Measurements from ENCODE around the gene TTLL10. TPM values are rescaled to one million over a fixed set of nuclear protein-coding genes. Genes with fewer than 3 reads are reported as not detected.
"Not testable (repeated sequence)": the region's sequence is repeated elsewhere in the genome, so short reads cannot be mapped to it uniquely, and the experiment has no call there.

Gene TTLL10
- total RNA-seq, 2 experiments from 2014 or later, result not detected

GRCh38 chr1:1145547-1145914 lies 28.1 kb upstream of the TTLL10 start:
- Mint-ChIP-seq H3K27me3 (no peaks in the 10 kb centered on the region), H3K36me3 (no peaks in the 10 kb centered on the region), H3K9me3 (ENCODE audit: low read depth) (no peaks in the 10 kb centered on the region), H3K4me1 (peaks cover 11% of the 10 kb centered on the region), H3K4me3 (no peak overlapping the region), H3K27ac (no peak overlapping the region)
- DNase-seq (no peak), ATAC-seq (no peak)
- CTCF ChIA-PET, result no interaction called here

DNA sequence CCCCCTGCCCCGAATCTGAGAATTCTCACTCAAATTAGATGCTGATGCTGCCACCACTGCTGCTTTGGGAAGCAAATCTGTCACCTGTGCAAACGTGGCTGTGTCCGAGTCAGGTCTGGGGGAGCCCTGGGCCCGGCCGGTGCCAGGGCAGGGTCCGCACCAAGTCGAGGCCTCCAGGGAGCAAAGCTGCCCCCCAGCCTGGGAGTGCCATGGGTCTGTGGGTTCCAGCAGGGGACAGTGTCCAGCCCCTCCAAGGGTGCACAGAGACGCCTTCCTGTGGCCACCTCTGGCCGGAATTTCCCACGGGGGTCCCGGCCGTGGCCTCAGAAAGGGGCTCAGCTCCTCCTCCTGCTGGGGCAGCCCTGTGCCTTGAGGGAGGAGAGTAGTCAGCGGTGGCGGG lies 27.7 kb upstream of the TTLL10 start:
- peaks cover 11% of the 10 kb centered on the region for H3K4me1 Mint-ChIP-seq
- H3K9me3 Mint-ChIP-seq (ENCODE audit: low read depth), result no peaks in the 10 kb centered on the region
- no peak overlapping the region for H3K27ac Mint-ChIP-seq
- H3K36me3 Mint-ChIP-seq, result no peaks in the 10 kb centered on the region
- DNase-seq, result no peak
- no peak overlapping the region for H3K4me3 Mint-ChIP-seq
- no peaks in the 10 kb centered on the region for H3K27me3 Mint-ChIP-seq
- CTCF ChIA-PET, result no interaction called here
- ATAC-seq, result no peak

- ATAC-seq, result no peak
- peaks cover 10% of the 10 kb centered on the region for H3K4me1 Mint-ChIP-seq
- no peak overlapping the region for H3K27ac Mint-ChIP-seq
- H3K9me3 Mint-ChIP-seq (ENCODE audit: low read depth), result no peaks in the 10 kb centered on the region
- no peaks in the 10 kb centered on the region for H3K36me3 Mint-ChIP-seq
- CTCF ChIA-PET, result no interaction called here
- DNase-seq, result no peak
- H3K27me3 Mint-ChIP-seq, result no peaks in the 10 kb centered on the region
- H3K4me3 Mint-ChIP-seq, result no peak overlapping the region
Observed at GRCh38 chr1:1146596-1146995, 27.1 kb upstream of the TTLL10 start.

- ATAC-seq, result no peak
- CTCF ChIA-PET, result interaction anchor here (1.0 kb wide), 1 partner anchor 25 kb away, joined by 3 read pairs; no protein-coding TSS in a partner anchor
- peaks cover 7% of the 10 kb centered on the region for H3K36me3 Mint-ChIP-seq
Observed at GRCh38 chr1:1148061-1148460, 25.6 kb upstream of the TTLL10 start.

GRCh38 chr1:1148569-1148968 lies 25.1 kb upstream of the TTLL10 start:
- ATAC-seq, result no peak
- Mint-ChIP-seq H3K27ac (no peak overlapping the region), H3K4me3 (no peak overlapping the region), H3K36me3 (peaks cover 9% of the 10 kb centered on the region), H3K4me1 (peaks cover 6% of the 10 kb centered on the region), H3K27me3 (no peaks in the 10 kb centered on the region), H3K9me3 (ENCODE audit: low read depth) (peaks cover 14% of the 10 kb centered on the region)
- CTCF ChIA-PET, result no interaction called here
- no peak for DNase-seq

More at GRCh38 chr1:1148061-1148460, 25.6 kb upstream of the TTLL10 start:
- no peak overlapping the region for H3K27ac Mint-ChIP-seq
- peaks cover 6% of the 10 kb centered on the region for H3K4me1 Mint-ChIP-seq
- DNase-seq, result no peak
- no peaks in the 10 kb centered on the region for H3K27me3 Mint-ChIP-seq
- peaks cover 9% of the 10 kb centered on the region for H3K9me3 Mint-ChIP-seq (ENCODE audit: low read depth)
- H3K4me3 Mint-ChIP-seq, result no peak overlapping the region

DNA sequence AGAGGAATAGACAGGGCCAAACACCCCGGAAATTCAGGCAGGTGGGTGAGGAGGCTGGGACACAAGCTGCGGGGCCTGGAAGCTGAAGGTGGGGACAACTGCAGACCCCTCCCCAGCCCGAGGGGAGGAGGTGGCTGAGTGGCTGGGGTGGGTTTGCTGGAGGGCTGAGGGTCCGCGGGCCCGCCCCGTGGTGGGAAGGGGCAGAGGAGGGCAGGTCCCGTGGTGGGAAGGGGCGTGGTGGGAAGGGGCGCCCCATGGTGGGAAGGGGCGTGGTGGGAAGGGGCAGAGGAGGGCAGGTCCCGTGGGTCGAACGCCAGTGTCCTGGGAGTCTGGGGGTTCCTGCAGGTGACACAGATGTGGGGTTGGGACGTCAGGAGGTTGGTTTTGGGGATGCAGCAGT lies 24.3 kb upstream of the TTLL10 start:
- no peak overlapping the region for H3K27ac Mint-ChIP-seq
- CTCF ChIA-PET, result no interaction called here
- H3K27me3 Mint-ChIP-seq, result no peaks in the 10 kb centered on the region
- ATAC-seq, result no peak
- peaks cover 17% of the 10 kb centered on the region for H3K9me3 Mint-ChIP-seq (ENCODE audit: low read depth)
- H3K36me3 Mint-ChIP-seq, result peaks cover 9% of the 10 kb centered on the region
- H3K4me1 Mint-ChIP-seq, result no peaks in the 10 kb centered on the region
- H3K4me3 Mint-ChIP-seq, result no peak overlapping the region
- no peak for DNase-seq

- CTCF ChIA-PET, result no interaction called here
- Mint-ChIP-seq H3K27me3 (no peaks in the 10 kb centered on the region), H3K9me3 (ENCODE audit: low read depth) (peaks cover 17% of the 10 kb centered on the region), H3K36me3 (peaks cover 9% of the 10 kb centered on the region), H3K4me1 (no peaks in the 10 kb centered on the region), H3K4me3 (no peak overlapping the region), H3K27ac (no peak overlapping the region)
- ATAC-seq (no peak), DNase-seq (no peak)
Observed at GRCh38 chr1:1150100-1150499, 23.6 kb upstream of the TTLL10 start.

DNA sequence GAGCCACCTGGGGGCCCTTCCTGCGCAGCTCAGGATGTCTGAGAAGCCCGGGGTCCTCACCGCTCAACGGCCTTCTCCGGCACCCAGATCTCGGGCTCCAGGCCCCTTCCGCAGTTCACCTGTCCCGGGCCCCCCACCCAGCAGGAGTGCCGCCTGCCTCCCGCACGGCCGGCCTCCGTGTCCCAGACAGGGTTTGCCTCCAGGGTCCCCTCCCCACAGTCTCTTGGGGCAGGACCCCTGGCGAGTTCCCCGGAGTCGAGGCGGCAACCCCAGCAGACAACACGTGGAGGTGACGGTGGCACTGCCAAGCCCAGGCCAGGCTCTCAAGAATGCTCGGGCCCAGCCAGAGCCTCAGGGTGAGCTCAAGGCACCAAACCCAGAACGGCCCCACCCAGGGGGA lies 22.4 kb upstream of the TTLL10 start:
- no peak overlapping the region for H3K4me3 Mint-ChIP-seq
- no peak for DNase-seq
- H3K27ac Mint-ChIP-seq, result no peak overlapping the region
- CTCF ChIA-PET, result interaction anchor here (1.5 kb wide), 1 partner anchor 80 kb away, joined by 3 read pairs; no protein-coding TSS in a partner anchor
- no peaks in the 10 kb centered on the region for H3K4me1 Mint-ChIP-seq
- H3K9me3 Mint-ChIP-seq (ENCODE audit: low read depth), result peaks cover 17% of the 10 kb centered on the region
- H3K27me3 Mint-ChIP-seq, result no peaks in the 10 kb centered on the region
- peaks cover 9% of the 10 kb centered on the region for H3K36me3 Mint-ChIP-seq
- ATAC-seq, result no peak

GRCh38 chr1:1152431-1152830 lies 21.2 kb upstream of the TTLL10 start:
- not testable (repeated sequence) for H3K4me3 Mint-ChIP-seq, H3K27me3 Mint-ChIP-seq, H3K4me1 Mint-ChIP-seq, ATAC-seq, H3K36me3 Mint-ChIP-seq, DNase-seq
- CTCF ChIA-PET, result interaction anchor here (1.5 to 2.1 kb wide), 2 partner anchors 30 to 78 kb away, joined by 3 to 7 read pairs; no protein-coding TSS in a partner anchor
- Mint-ChIP-seq H3K9me3 (ENCODE audit: low read depth) (peaks cover 17% of the 10 kb centered on the region), H3K27ac (peak overlapping the region; percentile 4)

DNA sequence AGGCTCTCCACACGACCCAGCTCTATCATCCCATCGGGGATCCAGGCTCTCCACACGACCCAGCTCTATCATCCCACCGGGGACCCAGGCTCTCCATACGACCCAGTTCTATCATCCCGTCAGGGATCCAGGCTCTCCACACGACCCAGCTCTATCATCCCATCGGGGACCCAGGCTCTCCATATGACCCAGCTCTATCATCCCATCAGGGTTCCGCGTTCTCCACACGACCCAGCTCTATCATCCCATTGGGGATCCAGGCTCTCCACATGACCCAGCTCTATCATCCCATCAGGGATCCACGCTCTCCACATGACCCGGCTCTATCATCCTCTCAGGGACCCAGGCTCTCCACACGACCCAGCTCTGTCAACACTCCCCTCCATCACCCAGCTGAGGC lies 20.5 kb upstream of the TTLL10 start:
- CTCF ChIA-PET, result interaction anchor here (1.0 to 2.1 kb wide), 2 partner anchors 19 to 31 kb away, joined by 3 to 7 read pairs; no protein-coding TSS in a partner anchor
- H3K27me3 Mint-ChIP-seq, H3K4me3 Mint-ChIP-seq, ATAC-seq, DNase-seq, H3K36me3 Mint-ChIP-seq, H3K4me1 Mint-ChIP-seq: not testable (repeated sequence)
- H3K27ac Mint-ChIP-seq, result peak overlapping the region; percentile 9
- peaks cover 17% of the 10 kb centered on the region for H3K9me3 Mint-ChIP-seq (ENCODE audit: low read depth)

GRCh38 chr1:1153874-1154273 lies 19.8 kb upstream of the TTLL10 start:
- no peak overlapping the region for H3K27ac Mint-ChIP-seq
- H3K27me3 Mint-ChIP-seq, result no peaks in the 10 kb centered on the region
- DNase-seq (no peak), ATAC-seq (no peak)
- no peak overlapping the region for H3K4me3 Mint-ChIP-seq
- no peaks in the 10 kb centered on the region for H3K4me1 Mint-ChIP-seq
- H3K9me3 Mint-ChIP-seq (ENCODE audit: low read depth), result peaks cover 17% of the 10 kb centered on the region
- CTCF ChIA-PET, result interaction anchor here (1.0 to 2.1 kb wide), 3 partner anchors 19 to 32 kb away, joined by 3 to 8 read pairs (median 7); no protein-coding TSS in a partner anchor
- peaks cover 9% of the 10 kb centered on the region for H3K36me3 Mint-ChIP-seq

DNA sequence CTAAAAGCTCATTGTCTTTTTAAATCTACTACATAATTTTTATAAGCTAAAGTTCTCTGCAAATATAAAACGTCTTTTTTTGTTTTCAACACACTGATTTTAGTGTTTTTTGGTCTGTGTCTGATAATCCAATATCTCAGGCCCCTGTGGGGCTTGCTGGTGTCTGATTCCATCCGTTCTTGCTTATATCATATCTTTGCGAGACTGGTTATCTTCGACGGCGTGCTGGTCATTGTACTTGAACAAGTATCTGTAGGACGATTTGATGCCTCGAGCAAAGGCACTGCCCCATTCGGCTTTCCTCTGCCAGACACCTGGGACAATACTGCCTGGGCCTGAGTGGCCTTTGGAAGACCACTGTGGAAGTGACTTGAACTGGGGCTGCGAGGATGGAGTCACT lies 18.4 kb upstream of the TTLL10 start:
- peaks cover 9% of the 10 kb centered on the region for H3K36me3 Mint-ChIP-seq
- no peak for ATAC-seq
- H3K4me1 Mint-ChIP-seq, result no peaks in the 10 kb centered on the region
- H3K27ac Mint-ChIP-seq, result no peak overlapping the region
- CTCF ChIA-PET, result interaction anchor here (2.1 kb wide), 1 partner anchor 33 kb away, joined by 8 read pairs; no protein-coding TSS in a partner anchor
- peaks cover 17% of the 10 kb centered on the region for H3K9me3 Mint-ChIP-seq (ENCODE audit: low read depth)
- H3K4me3 Mint-ChIP-seq, result no peak overlapping the region
- no peaks in the 10 kb centered on the region for H3K27me3 Mint-ChIP-seq
- DNase-seq, result no peak

- DNase-seq, result no peak
- Mint-ChIP-seq H3K9me3 (ENCODE audit: low read depth) (peaks cover 17% of the 10 kb centered on the region), H3K27me3 (no peaks in the 10 kb centered on the region), H3K4me3 (no peak overlapping the region), H3K4me1 (no peaks in the 10 kb centered on the region), H3K36me3 (peaks cover 9% of the 10 kb centered on the region), H3K27ac (no peak overlapping the region)
- CTCF ChIA-PET, result interaction anchor here (0.9 to 2.1 kb wide), 3 partner anchors 13 to 144 kb away, joined by 3 to 8 read pairs (median 4); no protein-coding TSS in a partner anchor
- no peak for ATAC-seq
Observed at GRCh38 chr1:1156140-1157032, 17.3 kb upstream of the TTLL10 start.

DNA sequence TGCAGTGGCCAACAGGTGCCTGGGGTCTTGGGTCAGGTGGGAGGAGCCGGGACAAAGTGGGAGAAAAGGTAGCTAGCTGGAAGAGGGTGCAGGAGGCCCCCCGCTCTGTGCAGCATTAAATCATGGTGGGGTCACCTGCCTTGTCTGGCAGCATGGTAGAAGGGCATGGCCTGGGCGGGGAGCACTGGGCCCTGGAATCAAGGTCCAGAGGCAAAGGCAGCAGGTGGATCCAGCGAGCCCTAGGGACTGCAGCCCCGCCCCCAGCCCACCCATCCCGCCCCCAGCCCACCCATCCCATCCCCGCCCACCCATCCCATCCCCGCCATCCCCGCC lies 16.7 kb upstream of the TTLL10 start:
- H3K27me3 Mint-ChIP-seq, result no peaks in the 10 kb centered on the region
- peaks cover 9% of the 10 kb centered on the region for H3K36me3 Mint-ChIP-seq
- DNase-seq (no peak), ATAC-seq (no peak)
- CTCF ChIA-PET, result interaction anchor here (0.9 to 1.2 kb wide), 3 partner anchors 12 to 143 kb away, joined by 3 to 4 read pairs (median 3); no protein-coding TSS in a partner anchor
- H3K27ac Mint-ChIP-seq, result no peak overlapping the region
- H3K9me3 Mint-ChIP-seq (ENCODE audit: low read depth), result peaks cover 17% of the 10 kb centered on the region
- H3K4me1 Mint-ChIP-seq, result no peaks in the 10 kb centered on the region
- no peak overlapping the region for H3K4me3 Mint-ChIP-seq
